MM.1S (cell line): ENCODE measurements around the gene PTP4A2.

ENCODE experiments used
- DNase-seq: peaks from one replicate; pipeline ENCODE4 v3.0.0-alpha.2; 2015
- H2AFZ ChIP-seq: fragments of 300-600 bp; sonication (generic); 2 replicates; pipeline ENCODE4 v1.6.0; 2016; ENCODE audit warnings: antibody characterized with exemption, low read length
- H3F3A ChIP-seq: fragments of 300-600 bp; sonication (generic); 2 replicates; pipeline ENCODE4 v1.6.1; 2016; ENCODE audit warnings: mild to moderate bottlenecking, antibody characterized with exemption, low read length, moderate library complexity, mixed read lengths; ENCODE audit not compliant: insufficient read depth
- H3K27ac ChIP-seq: fragments of 300-600 bp; sonication (generic); 2 replicates; pipeline ENCODE4 v1.5.1; 2016; ENCODE audit warnings: mild to moderate bottlenecking, low read length
- H3K27me3 ChIP-seq: fragments of 300-600 bp; sonication (generic); replicated peaks from 2 replicates; pipeline ENCODE4 v1.6.0; 2016; ENCODE audit warnings: low read length; ENCODE audit not compliant: insufficient read depth
- H3K36me3 ChIP-seq: fragments of 300-600 bp; sonication (generic); replicated peaks from 2 replicates; pipeline ENCODE4 v1.6.1; 2016; ENCODE audit warnings: mild to moderate bottlenecking, low read length, mixed read lengths; ENCODE audit not compliant: insufficient read depth
- H3K4me1 ChIP-seq: fragments of 300-600 bp; sonication (generic); 2 replicates; pipeline ENCODE4 v1.6.1; 2016; ENCODE audit warnings: low read length, mixed read lengths
- H3K4me2 ChIP-seq: fragments of 300-600 bp; sonication (generic); 2 replicates; pipeline ENCODE4 v1.6.0; 2016; ENCODE audit warnings: low read depth, low read length
- H3K4me3 ChIP-seq: fragments of 300-600 bp; sonication (generic); 2 replicates; pipeline ENCODE4 v1.5.1; 2016; ENCODE audit warnings: low read length, mixed read lengths
- H3K79me2 ChIP-seq: fragments of 300-600 bp; sonication (generic); 2 replicates; pipeline ENCODE4 v1.6.1; 2016; ENCODE audit warnings: mixed run types, low read length, mixed read lengths
- H3K9ac ChIP-seq: fragments of 300-600 bp; sonication (generic); 2 replicates; pipeline ENCODE4 v1.6.1; 2016; ENCODE audit warnings: low read length, mixed read lengths
- H3K9me2 ChIP-seq: fragments of 300-600 bp; sonication (generic); replicated peaks from 2 replicates; pipeline ENCODE4 v1.6.1; 2016; ENCODE audit warnings: mild to moderate bottlenecking, low read length, mixed read lengths; ENCODE audit not compliant: insufficient read depth
- H3K9me3 ChIP-seq: fragments of 300-600 bp; sonication (generic); replicated peaks from 2 replicates; pipeline ENCODE4 v1.6.1; 2016; ENCODE audit warnings: mild to moderate bottlenecking, low read length, mixed read lengths; ENCODE audit not compliant: insufficient read depth
- H4K20me1 ChIP-seq: fragments of 300-600 bp; sonication (generic); 2 replicates; pipeline ENCODE4 v1.6.1; 2016; ENCODE audit warnings: mild to moderate bottlenecking, low read length, moderate library complexity, mixed read lengths; ENCODE audit not compliant: insufficient read depth
- EZH2 ChIP-seq: fragments of 300-600 bp; sonication (generic); optimal IDR thresholded peaks from 2 replicates; pipeline ENCODE3; 2017; ENCODE audit warnings: low read depth, mild to moderate bottlenecking, antibody characterized with exemption, low read length, mixed read lengths
- EZH2phosphoT487 ChIP-seq: fragments of 300-600 bp; sonication (generic); IDR thresholded peaks from 2 replicates; pipeline ENCODE4 v1.6.1; 2018; ENCODE audit warnings: antibody characterized with exemption, low read length
- TF ChIP-seq, protein P1 (sequence below): fragments of 300-600 bp; sonication (generic); IDR thresholded peaks from 2 replicates; pipeline ENCODE4 v1.5.1; 2016; ENCODE audit warnings: antibody characterized with exemption, low read length, mixed read lengths

PTP4A2 gene

DNA sequence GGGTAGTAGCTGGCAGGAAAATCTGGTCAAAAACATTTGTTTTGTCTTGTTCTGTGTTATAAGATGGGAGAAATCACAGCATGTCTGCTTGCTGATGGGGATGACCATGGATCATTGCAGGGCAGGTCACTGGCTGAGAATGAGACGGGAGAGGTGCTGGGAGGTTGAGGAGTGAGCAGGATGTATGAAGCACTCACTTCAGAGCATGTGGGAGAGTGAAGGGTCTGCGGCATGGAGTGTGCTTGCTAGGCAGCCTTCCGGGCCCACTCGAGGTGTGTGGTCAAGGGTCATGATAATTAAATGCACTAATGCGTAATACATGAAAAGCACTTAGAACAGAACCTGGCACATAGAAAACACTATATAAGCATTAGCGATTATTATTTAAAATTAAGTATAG, 80.3 kb downstream of the PTP4A2 start:
- Histone ChIP-seq H3K4me2 (no peak overlapping the region), H3K9ac (no peak overlapping the region), H3K4me1 (no peaks in the 10 kb centered on the region), H3K9me3 (no peaks in the 10 kb centered on the region), H3K9me2 (no peaks in the 10 kb centered on the region), H3F3A (no peaks in the 10 kb centered on the region), H3K27me3 (no peaks in the 10 kb centered on the region), H2AFZ (no peak overlapping the region), H3K36me3 (no peaks in the 10 kb centered on the region), H4K20me1 (no peaks in the 10 kb centered on the region), H3K4me3 (no peak overlapping the region), H3K79me2 (no peaks in the 10 kb centered on the region), H3K27ac (no peak overlapping the region)
- DNase-seq: no peak
- no peak for TF ChIP-seq EZH2phosphoT487
- no peak for TF ChIP-seq EZH2
- TF ChIP-seq, protein P1, sequence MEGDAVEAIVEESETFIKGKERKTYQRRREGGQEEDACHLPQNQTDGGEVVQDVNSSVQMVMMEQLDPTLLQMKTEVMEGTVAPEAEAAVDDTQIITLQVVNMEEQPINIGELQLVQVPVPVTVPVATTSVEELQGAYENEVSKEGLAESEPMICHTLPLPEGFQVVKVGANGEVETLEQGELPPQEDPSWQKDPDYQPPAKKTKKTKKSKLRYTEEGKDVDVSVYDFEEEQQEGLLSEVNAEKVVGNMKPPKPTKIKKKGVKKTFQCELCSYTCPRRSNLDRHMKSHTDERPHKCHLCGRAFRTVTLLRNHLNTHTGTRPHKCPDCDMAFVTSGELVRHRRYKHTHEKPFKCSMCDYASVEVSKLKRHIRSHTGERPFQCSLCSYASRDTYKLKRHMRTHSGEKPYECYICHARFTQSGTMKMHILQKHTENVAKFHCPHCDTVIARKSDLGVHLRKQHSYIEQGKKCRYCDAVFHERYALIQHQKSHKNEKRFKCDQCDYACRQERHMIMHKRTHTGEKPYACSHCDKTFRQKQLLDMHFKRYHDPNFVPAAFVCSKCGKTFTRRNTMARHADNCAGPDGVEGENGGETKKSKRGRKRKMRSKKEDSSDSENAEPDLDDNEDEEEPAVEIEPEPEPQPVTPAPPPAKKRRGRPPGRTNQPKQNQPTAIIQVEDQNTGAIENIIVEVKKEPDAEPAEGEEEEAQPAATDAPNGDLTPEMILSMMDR: no peak
